Sigmoid colon (tissue), 7 donors: Measurements from ENCODE around the gene STX1B. TPM values are rescaled to one million over a fixed set of nuclear protein-coding genes. Genes with fewer than 3 reads are reported as not detected.

Source experiments
- DNase-seq: peaks from one replicate; pipeline ENCODE4 v3.0.0-alpha.2; 2019
- H3K27ac ChIP-seq, 4 donors: fragments of 200-600 bp; sonication (generic); one replicate each; pipeline ENCODE4 v1.5.1; 2016 to 2019; ENCODE audit warnings: mild to moderate bottlenecking in 1 of 4
- H3K27me3 ChIP-seq, 3 donors: fragments of 200-600 bp; sonication (generic); one replicate each; pipeline ENCODE4 v1.5.1; 2019; ENCODE audit warnings: mild to moderate bottlenecking in 1 of 3
- H3K36me3 ChIP-seq, 4 donors: fragments of 200-600 bp; sonication (generic); one replicate each; pipeline ENCODE4 v1.5.1; 2016 to 2019
- H3K4me1 ChIP-seq, 4 donors: fragments of 200-600 bp; sonication (generic); one replicate each; pipeline ENCODE4 v1.5.1; 2017 to 2019
- H3K4me3 ChIP-seq, 4 donors: fragments of 200-600 bp; sonication (generic); one replicate each; pipeline ENCODE4 v1.5.1; 2017 to 2019; ENCODE audit warnings: mild to moderate bottlenecking in 2 of 4, moderate library complexity in 1 of 4
- H3K9me3 ChIP-seq, 4 donors: fragments of 200-600 bp in 3 of 4; sonication (generic) in 3 of 4; one replicate each; pipeline versions ENCODE4 v1.5.1 to v1.6.1; 2013 to 2019
- CTCF ChIP-seq, 4 experiments: fragments of 450-650 bp in 3 of 4; fragments of 200-600 bp in 1 of 4; IDR thresholded peaks; one replicate each; pipeline ENCODE4 v1.5.1; 2016 to 2019; ENCODE audit warnings: antibody characterized with exemption in 4 of 4, mild to moderate bottlenecking in 3 of 4, moderate library complexity in 2 of 4
- EP300 ChIP-seq, 4 donors: sonication (generic); formaldehyde crosslinking; IDR thresholded peaks; one replicate each; pipeline ENCODE4 v1.6.1; 2017; ENCODE audit warnings: antibody characterized with exemption in 4 of 4
- POLR2A ChIP-seq, 2 donors: fragments of 450-650 bp; IDR thresholded peaks; one replicate each; pipeline ENCODE4 v1.6.1; 2016; ENCODE audit warnings: antibody characterized with exemption in 2 of 2, mild to moderate bottlenecking in 2 of 2, moderate library complexity in 2 of 2
- POLR2AphosphoS5 ChIP-seq, 4 donors: sonication (generic); formaldehyde crosslinking; IDR thresholded peaks; one replicate each; pipeline ENCODE4 v1.6.1; 2017; ENCODE audit warnings: antibody characterized with exemption in 4 of 4
- WGBS, 2 donors: extraction: QIAGEN DNeasy Blood & Tissue Kit; methylation state at CpG; one replicate each; pipeline ENCODE4 v1.1.7; 2013; 5-methylcytosine and 5-hydroxymethylcytosine counted together
- intact Hi-C: fragments of 100-400 bp; cut with DNase I; formaldehyde crosslinking; loops from one replicate; pipeline ENCODE4 v1.15.1; 2023
- polyA plus RNA-seq, 3 donors: library from polyadenylated mRNA; stranded (reverse); fragments of 200-250 nt; gene quantifications; one replicate each; pipeline ENCODE4 v1.2.3, GENCODE V29; 2013
- total RNA-seq, 4 donors: library from RNA; depleted of rRNA; stranded (reverse); fragments of >200 nt; gene quantifications; one replicate each; pipeline ENCODE4 v1.1.0, GENCODE V29; 2016
- donor health status: healthy with polysubstance abuse.
- donor health status: Bipolar disorder and iron deficiency.
- donor health status: healthy.

Gene STX1B
- total and polyA plus RNA-seq, 7 donors: 0.60 to 4.4 (median 1.1) TPM; not detected in 1

GRCh38 chr16:30980023-30980371 is 30.4 kb downstream of the STX1B start:
- no peak for DNase-seq
- Histone ChIP-seq H3K4me1 (peaks cover 0 to under 1% (median 0%) of the 10 kb centered on the region in 4 donors), H3K9me3 (no peaks in the 10 kb centered on the region), H3K4me3 (no peak overlapping the region), H3K27ac (no peak overlapping the region), H3K27me3 (no peaks in the 10 kb centered on the region), H3K36me3 (peaks cover 25 to 94% (median 56%) of the 10 kb centered on the region in 4 donors)
- intact Hi-C loops: no loop called here
- 90 to 93% methylated on average over 15 of the region's 15 CpGs for WGBS, 2 donors
- no peak for TF ChIP-seq POLR2A (IDR thresholded peaks at IDR 0.05)
- TF ChIP-seq POLR2AphosphoS5 (IDR thresholded peaks at IDR 0.05): no peak
- no peak for TF ChIP-seq EP300 (IDR thresholded peaks at IDR 0.05)
- TF ChIP-seq CTCF (IDR thresholded peaks at IDR 0.05): no peak

- Histone ChIP-seq H3K9me3 (no peaks in the 10 kb centered on the region), H3K27ac (no peak overlapping the region), H3K27me3 (no peaks in the 10 kb centered on the region), H3K4me1 (no peaks in the 10 kb centered on the region), H3K36me3 (peaks cover 25 to 99% (median 58%) of the 10 kb centered on the region in 4 donors), H3K4me3 (no peak overlapping the region)
- intact Hi-C loops: no loop called here
- DNase-seq: no peak
- 94 to 95% methylated on average over 62 of the region's 62 CpGs for WGBS, 2 donors
- TF ChIP-seq POLR2AphosphoS5 (IDR thresholded peaks at IDR 0.05): no peak
- no peak for TF ChIP-seq POLR2A (IDR thresholded peaks at IDR 0.05)
These were observed 31.0 kb downstream of the STX1B start for GRCh38 chr16:30979170-30980022.

GRCh38 chr16:30977502-30977901 is 32.9 kb downstream of the STX1B start:
- DNase-seq: no peak
- H3K4me1 ChIP-seq: no peaks in the 10 kb centered on the region
- WGBS, 2 donors: 89 to 91% methylated on average over 17 of the region's 17 CpGs
- H3K36me3 ChIP-seq: peaks cover 34 to 99% (median 61%) of the 10 kb centered on the region in 4 donors
- no peak overlapping the region for H3K27ac ChIP-seq
- TF ChIP-seq POLR2A (IDR thresholded peaks at IDR 0.05) (no peak), POLR2AphosphoS5 (IDR thresholded peaks at IDR 0.05) (no peak), CTCF (IDR thresholded peaks at IDR 0.05) (no peak), EP300 (IDR thresholded peaks at IDR 0.05) (no peak)
- H3K9me3 ChIP-seq: no peaks in the 10 kb centered on the region
- no peak overlapping the region for H3K4me3 ChIP-seq
- intact Hi-C loops: no loop called here
- H3K27me3 ChIP-seq: no peaks in the 10 kb centered on the region

GRCh38 chr16:30976486-30976885 is 34.0 kb downstream of the STX1B start:
- Histone ChIP-seq H3K4me1 (no peaks in the 10 kb centered on the region), H3K27me3 (no peaks in the 10 kb centered on the region), H3K4me3 (no peak overlapping the region), H3K27ac (no peak overlapping the region), H3K9me3 (no peaks in the 10 kb centered on the region), H3K36me3 (peaks cover 41 to 99% (median 69%) of the 10 kb centered on the region in 4 donors)
- DNase-seq: no peak
- intact Hi-C loops: no loop called here
- no peak for TF ChIP-seq POLR2AphosphoS5 (IDR thresholded peaks at IDR 0.05)
- no peak for TF ChIP-seq CTCF (IDR thresholded peaks at IDR 0.05)
- no peak for TF ChIP-seq POLR2A (IDR thresholded peaks at IDR 0.05)
- TF ChIP-seq EP300 (IDR thresholded peaks at IDR 0.05): no peak
- WGBS, 2 donors: 75 to 89% methylated on average over 4 of the region's 4 CpGs

- TF ChIP-seq POLR2A (IDR thresholded peaks at IDR 0.05) (no peak), POLR2AphosphoS5 (IDR thresholded peaks at IDR 0.05) (no peak), EP300 (IDR thresholded peaks at IDR 0.05) (no peak)
- H3K27me3 ChIP-seq: no peaks in the 10 kb centered on the region
- peaks cover 45 to 99% (median 73%) of the 10 kb centered on the region in 4 donors for H3K36me3 ChIP-seq
- H3K9me3 ChIP-seq: no peaks in the 10 kb centered on the region
- H3K27ac ChIP-seq: no peak overlapping the region
- intact Hi-C loops: no loop called here
- no peaks in the 10 kb centered on the region for H3K4me1 ChIP-seq
- H3K4me3 ChIP-seq: no peak overlapping the region
- 96 to 97% methylated on average over 6 of the region's 6 CpGs for WGBS, 2 donors
- no peak for DNase-seq
These were observed 36.1 kb downstream of the STX1B start for GRCh38 chr16:30974348-30974747.
